ENCODE data around the gene CSMD2.
"Not testable (repeated sequence)": the region's sequence is repeated elsewhere in the genome, so short reads cannot be mapped to it uniquely, and the experiment has no call there.

Gene CSMD2

GRCh38 chr1:34053660-34054059 is 111.4 kb downstream of the CSMD2 start:
- DNase-seq (ENCODE audit: low read depth in 2 of 2), result no peak

GRCh38 chr1:34052565-34052964 is 112.5 kb downstream of the CSMD2 start:
- no peak for DNase-seq (ENCODE audit: low read depth in 2 of 2)

- no peak for DNase-seq (ENCODE audit: low read depth in 2 of 2)
These were observed 114.1 kb downstream of the CSMD2 start for GRCh38 chr1:34050709-34051485.

GRCh38 chr1:34049994-34050393 is 115.0 kb downstream of the CSMD2 start:
- DNase-seq (ENCODE audit: low read depth in 2 of 2), result no peak

- no peak for DNase-seq (ENCODE audit: low read depth in 2 of 2)
These were observed 115.6 kb downstream of the CSMD2 start for GRCh38 chr1:34049477-34049876.

GRCh38 chr1:34037856-34038255 is 127.2 kb downstream of the CSMD2 start:
- DNase-seq (ENCODE audit: low read depth in 2 of 2), result no peak

GRCh38 chr1:34037109-34037508 is 127.9 kb downstream of the CSMD2 start:
- DNase-seq (ENCODE audit: low read depth in 2 of 2), result no peak

- no peak for DNase-seq (ENCODE audit: low read depth in 2 of 2)
These were observed 131.0 kb downstream of the CSMD2 start for GRCh38 chr1:34034036-34034435.

GRCh38 chr1:34029954-34030353 is 135.1 kb downstream of the CSMD2 start:
- DNase-seq (ENCODE audit: low read depth in 2 of 2), result no peak

GRCh38 chr1:34029515-34029914 is 135.5 kb downstream of the CSMD2 start:
- no peak for DNase-seq (ENCODE audit: low read depth in 2 of 2)

- DNase-seq (ENCODE audit: low read depth in 2 of 2), result no peak
These were observed 136.5 kb downstream of the CSMD2 start for GRCh38 chr1:34028381-34029055.

GRCh38 chr1:34025675-34026074 is 139.4 kb downstream of the CSMD2 start:
- DNase-seq (ENCODE audit: low read depth in 2 of 2), result no peak

- DNase-seq (ENCODE audit: low read depth in 2 of 2), result no peak
These were observed 140.5 kb downstream of the CSMD2 start for GRCh38 chr1:34024485-34024884.

- no peak for DNase-seq (ENCODE audit: low read depth in 2 of 2)
These were observed 145.1 kb downstream of the CSMD2 start for GRCh38 chr1:34019741-34020552.

- no peak for DNase-seq (ENCODE audit: low read depth in 2 of 2)
These were observed 146.7 kb downstream of the CSMD2 start for GRCh38 chr1:34018285-34018684.

GRCh38 chr1:34016281-34016680 is 148.7 kb downstream of the CSMD2 start:
- DNase-seq (ENCODE audit: low read depth in 2 of 2), result not testable (repeated sequence)

- DNase-seq (ENCODE audit: low read depth in 2 of 2), result peak in 1 of 2 donors; percentile 4
These were observed 150.9 kb downstream of the CSMD2 start for GRCh38 chr1:34013958-34014737.

GRCh38 chr1:34013136-34013535 is 151.9 kb downstream of the CSMD2 start:
- no peak for DNase-seq (ENCODE audit: low read depth in 2 of 2)

GRCh38 chr1:34009340-34009985 is 155.6 kb downstream of the CSMD2 start:
- DNase-seq (ENCODE audit: low read depth in 2 of 2), result no peak

- no peak for DNase-seq (ENCODE audit: low read depth in 2 of 2)
These were observed 157.3 kb downstream of the CSMD2 start for GRCh38 chr1:34007760-34008159.

GRCh38 chr1:34005309-34005708 is 159.7 kb downstream of the CSMD2 start:
- DNase-seq (ENCODE audit: low read depth in 2 of 2), result no peak
